Neuronal stem cell (in vitro differentiated cells): ENCODE results near the gene SRCAP.

ENCODE experiments used
- DNase-seq: peaks from one replicate; pipeline ENCODE4 v3.0.0-alpha.2; 2013; ENCODE audit warnings: low spot score
- H2AFZ ChIP-seq: one replicate; pipeline ENCODE4 v1.6.1; 2013; ENCODE audit warnings: mild to moderate bottlenecking, low read length, inconsistent platforms
- H2AK5ac ChIP-seq: 2 replicates; pipeline ENCODE4 v1.6.1; 2013; ENCODE audit warnings: low read depth, mild to moderate bottlenecking, inconsistent platforms, low read length, moderate library complexity, mixed read lengths
- H2BK120ac ChIP-seq: 2 replicates; pipeline ENCODE4 v1.6.1; 2013; ENCODE audit warnings: low read depth, mild to moderate bottlenecking, inconsistent platforms, low read length, moderate library complexity, mixed read lengths
- H2BK12ac ChIP-seq: one replicate; pipeline ENCODE4 v1.6.1; 2013; ENCODE audit warnings: low read length, inconsistent platforms
- H2BK15ac ChIP-seq: 2 replicates; pipeline ENCODE4 v1.6.1; 2013; ENCODE audit warnings: mild to moderate bottlenecking, low read length, inconsistent platforms, mixed read lengths
- H2BK5ac ChIP-seq: one replicate; pipeline ENCODE4 v1.6.1; 2013; ENCODE audit warnings: inconsistent platforms, mild to moderate bottlenecking, low read length, moderate library complexity
- H3K14ac ChIP-seq: one replicate; pipeline ENCODE4 v1.6.1; 2013; ENCODE audit warnings: low read length, inconsistent platforms
- H3K18ac ChIP-seq: 2 replicates; pipeline ENCODE4 v1.6.1; 2013; ENCODE audit warnings: low read length, inconsistent platforms
- H3K23ac ChIP-seq: 2 replicates; pipeline ENCODE4 v1.6.1; 2013; ENCODE audit warnings: low read depth, mild to moderate bottlenecking, mixed read lengths, low read length, inconsistent platforms; ENCODE audit not compliant: poor library complexity
- H3K27ac ChIP-seq: replicated peaks from 3 replicates; pipeline ENCODE4 v1.5.1; 2013; ENCODE audit warnings: low read length, inconsistent platforms
- H3K27me3 ChIP-seq, 3 experiments: 2 replicates each; pipeline ENCODE4 v1.6.1; 2013; ENCODE audit warnings: low read length in 3 of 3, mild to moderate bottlenecking in 2 of 3, inconsistent platforms in 1 of 3, low read depth in 1 of 3, mixed read lengths in 1 of 3, moderate library complexity in 1 of 3; ENCODE audit not compliant: control insufficient read depth in 3 of 3, insufficient read depth in 3 of 3
- H3K36me3 ChIP-seq, 2 donors: replicated peaks in 1 of 2; 2 replicates each; pipeline ENCODE4 v1.6.1; 2013; ENCODE audit warnings: low read length in 2 of 2; ENCODE audit not compliant: control insufficient read depth in 2 of 2, insufficient read depth in 2 of 2
- H3K4ac ChIP-seq: 2 replicates; pipeline ENCODE4 v1.6.1; 2013; ENCODE audit warnings: inconsistent platforms, mild to moderate bottlenecking, low read length, moderate library complexity
- H3K4me1 ChIP-seq, 2 donors: 1 replicate in 1 of 2; 2 replicates in 1 of 2; pipeline ENCODE4 v1.6.1; 2013; ENCODE audit warnings: low read length in 2 of 2, low read depth in 1 of 2; ENCODE audit not compliant: control insufficient read depth in 2 of 2, insufficient read depth in 1 of 2
- H3K4me2 ChIP-seq: one replicate; pipeline ENCODE4 v1.6.1; 2013; ENCODE audit warnings: mild to moderate bottlenecking, low read length, inconsistent platforms; ENCODE audit not compliant: insufficient read depth, poor library complexity, severe bottlenecking
- H3K4me3 ChIP-seq, 2 donors: 2 replicates each; pipeline ENCODE4 v1.5.1; 2013; ENCODE audit warnings: low read length in 2 of 2, mild to moderate bottlenecking in 2 of 2, inconsistent platforms in 1 of 2, moderate library complexity in 1 of 2
- H3K79me1 ChIP-seq: one replicate; pipeline ENCODE4 v1.6.1; 2013; ENCODE audit warnings: low read depth, mild to moderate bottlenecking, inconsistent platforms, low read length, moderate library complexity
- H3K9ac ChIP-seq: one replicate; pipeline ENCODE4 v1.6.1; 2013; ENCODE audit warnings: mild to moderate bottlenecking, low read depth, low read length, inconsistent platforms; ENCODE audit not compliant: poor library complexity
- H3K9me3 ChIP-seq, 2 donors: replicated peaks in 1 of 2; 2 replicates each; pipeline versions ENCODE3 to v1.6.1; 2013; ENCODE audit warnings: low read length in 2 of 2, mild to moderate bottlenecking in 2 of 2, inconsistent platforms in 1 of 2, low read depth in 1 of 2, mixed read lengths in 1 of 2, moderate library complexity in 1 of 2; ENCODE audit not compliant: control insufficient read depth in 2 of 2, insufficient read depth in 1 of 2
- H4K8ac ChIP-seq: one replicate; pipeline ENCODE4 v1.6.1; 2013; ENCODE audit warnings: low read depth, mild to moderate bottlenecking, inconsistent platforms, low read length, moderate library complexity
- H4K91ac ChIP-seq: one replicate; pipeline ENCODE4 v1.6.1; 2013; ENCODE audit warnings: low read length, low read depth, mild to moderate bottlenecking, inconsistent platforms; ENCODE audit not compliant: poor library complexity
- WGBS, 2 donors: extraction: QIAGEN DNeasy Blood & Tissue Kit; methylation state at CpG; one replicate each; pipeline ENCODE4 v1.1.7; 2013; ENCODE audit warnings: missing lambda C conversion rate in 2 of 2, mixed read lengths in 1 of 2; ENCODE audit not compliant: insufficient read length in 2 of 2, insufficient replicate concordance in 1 of 2; ENCODE audit errors: extremely low coverage in 2 of 2; 5-methylcytosine and 5-hydroxymethylcytosine counted together

Gene SRCAP

GRCh38 chr16:30721167-30721566 is 22.2 kb downstream of the SRCAP start:
- Histone ChIP-seq H3K14ac (no peak overlapping the region), H2AK5ac (no peak overlapping the region), H3K4me2 (no peak overlapping the region), H3K79me1 (peaks cover 3% of the 10 kb centered on the region), H4K91ac (no peak overlapping the region), H2AFZ (no peak overlapping the region), H3K9me3 (no peaks in the 10 kb centered on the region), H2BK5ac (no peak overlapping the region), H2BK120ac (no peak overlapping the region), H3K18ac (no peak overlapping the region), H3K27ac (no peak overlapping the region), H3K9ac (no peak overlapping the region), H3K23ac (no peak overlapping the region), H4K8ac (no peak overlapping the region), H3K27me3 (no peaks in the 10 kb centered on the region), H3K4ac (no peak overlapping the region), H3K4me1 (no peaks in the 10 kb centered on the region), H2BK15ac (no peak overlapping the region), H3K36me3 (peaks cover 70 to 96% of the 10 kb centered on the region in 2 donors), H3K4me3 (peak overlapping the region in 1 of 2 donors; percentile 28), H2BK12ac (no peak overlapping the region)
- DNase-seq, result no peak
- WGBS, 2 donors, result no CpG with 5 or more reads among the region's 8 CpGs

GRCh38 chr16:30721606-30722005 is 22.6 kb downstream of the SRCAP start:
- peaks cover 67 to 96% of the 10 kb centered on the region in 2 donors for H3K36me3 ChIP-seq
- H3K14ac ChIP-seq, result no peak overlapping the region
- H2AK5ac ChIP-seq, result no peak overlapping the region
- no peak overlapping the region for H4K91ac ChIP-seq
- no peaks in the 10 kb centered on the region for H3K4me1 ChIP-seq
- H3K18ac ChIP-seq, result no peak overlapping the region
- no peaks in the 10 kb centered on the region for H3K27me3 ChIP-seq
- H2BK5ac ChIP-seq, result no peak overlapping the region
- H3K9me3 ChIP-seq, result no peaks in the 10 kb centered on the region
- H3K4me3 ChIP-seq, result no peak overlapping the region
- no peak overlapping the region for H2AFZ ChIP-seq
- no peak overlapping the region for H3K27ac ChIP-seq
- peaks cover 3% of the 10 kb centered on the region for H3K79me1 ChIP-seq
- no peak overlapping the region for H3K4ac ChIP-seq
- H3K4me2 ChIP-seq, result no peak overlapping the region
- DNase-seq, result no peak
- no CpG with 5 or more reads among the region's 1 CpG for WGBS, 2 donors
- H3K9ac ChIP-seq, result no peak overlapping the region
- H2BK120ac ChIP-seq, result no peak overlapping the region
- H4K8ac ChIP-seq, result no peak overlapping the region
- no peak overlapping the region for H3K23ac ChIP-seq
- no peak overlapping the region for H2BK15ac ChIP-seq
- no peak overlapping the region for H2BK12ac ChIP-seq

GRCh38 chr16:30722443-30722842 is 23.5 kb downstream of the SRCAP start:
- no peak overlapping the region for H3K14ac ChIP-seq
- H3K4me1 ChIP-seq, result no peaks in the 10 kb centered on the region
- no peaks in the 10 kb centered on the region for H3K9me3 ChIP-seq
- peaks cover 3% of the 10 kb centered on the region for H3K79me1 ChIP-seq
- no peak overlapping the region for H2BK15ac ChIP-seq
- no peak overlapping the region for H2BK12ac ChIP-seq
- H3K4me3 ChIP-seq, result no peak overlapping the region
- no peak overlapping the region for H4K8ac ChIP-seq
- no CpG with 5 or more reads among the region's 6 CpGs for whole genome bisulfite sequencing, 2 donors
- peaks cover 61 to 96% of the 10 kb centered on the region in 2 donors for H3K36me3 ChIP-seq
- H2AFZ ChIP-seq, result no peak overlapping the region
- H3K27me3 ChIP-seq, result no peaks in the 10 kb centered on the region
- H3K23ac ChIP-seq, result no peak overlapping the region
- H2AK5ac ChIP-seq, result no peak overlapping the region
- DNase-seq, result no peak
- no peak overlapping the region for H3K4ac ChIP-seq
- peak overlapping the region; percentile 30 for H3K9ac ChIP-seq
- H2BK120ac ChIP-seq, result no peak overlapping the region
- H4K91ac ChIP-seq, result no peak overlapping the region
- H2BK5ac ChIP-seq, result no peak overlapping the region
- no peak overlapping the region for H3K4me2 ChIP-seq
- no peak overlapping the region for H3K27ac ChIP-seq
- no peak overlapping the region for H3K18ac ChIP-seq

- peaks cover 62 to 96% of the 10 kb centered on the region in 2 donors for H3K36me3 ChIP-seq
- no peak overlapping the region for H3K9ac ChIP-seq
- H2BK120ac ChIP-seq, result no peak overlapping the region
These were observed 23.9 kb downstream of the SRCAP start for GRCh38 chr16:30722916-30723315.

More at GRCh38 chr16:30722916-30723315, 23.9 kb downstream of the SRCAP start:
- H3K4me1 ChIP-seq, result no peaks in the 10 kb centered on the region
- H2BK12ac ChIP-seq, result no peak overlapping the region
- no peak overlapping the region for H2AK5ac ChIP-seq
- no peak for DNase-seq
- no peak overlapping the region for H2BK5ac ChIP-seq
- H3K4me2 ChIP-seq, result no peak overlapping the region
- H3K4ac ChIP-seq, result no peak overlapping the region
- H3K79me1 ChIP-seq, result peaks cover 3% of the 10 kb centered on the region
- no peak overlapping the region for H4K91ac ChIP-seq
- WGBS, 2 donors, result no CpG with 5 or more reads among the region's 10 CpGs
- no peaks in the 10 kb centered on the region for H3K9me3 ChIP-seq
- no peak overlapping the region for H4K8ac ChIP-seq
- H3K18ac ChIP-seq, result no peak overlapping the region
- H3K23ac ChIP-seq, result no peak overlapping the region
- no peak overlapping the region for H3K27ac ChIP-seq
- H2BK15ac ChIP-seq, result no peak overlapping the region
- no peak overlapping the region for H2AFZ ChIP-seq
- no peaks in the 10 kb centered on the region for H3K27me3 ChIP-seq
- no peak overlapping the region for H3K4me3 ChIP-seq
- H3K14ac ChIP-seq, result no peak overlapping the region
